ENCODE data around the gene DTHD1.

Gene DTHD1

GRCh38 chr4:36332023-36332781 lies 50.8 kb downstream of the DTHD1 start:
- Histone ChIP-seq H3K36me3 (ENCODE audit: insufficient read depth, low read length) (no peaks in the 10 kb centered on the region), H3K9ac (ENCODE audit: low read depth, low read length) (no peak overlapping the region), H3K4me1 (ENCODE audit: insufficient read depth, low read length) (no peaks in the 10 kb centered on the region; the same call in 1 of the 2 replicates), H3K9me3 (ENCODE audit: control insufficient read depth, insufficient read depth, low read length) (no peaks in the 10 kb centered on the region)

- Histone ChIP-seq H3K36me3 (ENCODE audit: insufficient read depth, low read length) (no peaks in the 10 kb centered on the region), H3K4me1 (ENCODE audit: insufficient read depth, low read length) (no peaks in the 10 kb centered on the region; the same call in 1 of the 2 replicates), H3K9me3 (ENCODE audit: control insufficient read depth, insufficient read depth, low read length) (no peaks in the 10 kb centered on the region), H3K9ac (ENCODE audit: low read depth, low read length) (no peak overlapping the region)
Measured at GRCh38 chr4:36332782-36333131, 51.3 kb downstream of the DTHD1 start.

GRCh38 chr4:36333303-36333877 lies 52.0 kb downstream of the DTHD1 start:
- Histone ChIP-seq H3K9ac (ENCODE audit: low read depth, low read length) (no peak overlapping the region), H3K4me1 (ENCODE audit: insufficient read depth, low read length) (no peaks in the 10 kb centered on the region; the same call in 1 of the 2 replicates)

GRCh38 chr4:36337665-36338185 lies 56.3 kb downstream of the DTHD1 start:
- Histone ChIP-seq H3K9ac (ENCODE audit: low read depth, low read length) (no peak overlapping the region), H3K36me3 (ENCODE audit: insufficient read depth, low read length) (no peaks in the 10 kb centered on the region), H3K4me1 (ENCODE audit: insufficient read depth, low read length) (no peaks in the 10 kb centered on the region), H3K9me3 (ENCODE audit: control insufficient read depth, insufficient read depth, low read length) (no peaks in the 10 kb centered on the region)

More at GRCh38 chr4:36333303-36333877, 52.0 kb downstream of the DTHD1 start:
- Histone ChIP-seq H3K36me3 (ENCODE audit: insufficient read depth, low read length) (no peaks in the 10 kb centered on the region), H3K9me3 (ENCODE audit: control insufficient read depth, insufficient read depth, low read length) (no peaks in the 10 kb centered on the region)

GRCh38 chr4:36338973-36339372 lies 57.6 kb downstream of the DTHD1 start:
- no peaks in the 10 kb centered on the region for H3K4me1 ChIP-seq (ENCODE audit: insufficient read depth, low read length)
- no peaks in the 10 kb centered on the region for H3K36me3 ChIP-seq (ENCODE audit: insufficient read depth, low read length)
- H3K9me3 ChIP-seq (ENCODE audit: control insufficient read depth, insufficient read depth, low read length), result no peaks in the 10 kb centered on the region
- H3K9ac ChIP-seq (ENCODE audit: low read depth, low read length), result no peak overlapping the region

GRCh38 chr4:36341936-36342335 lies 60.5 kb downstream of the DTHD1 start:
- no peak overlapping the region for H3K9ac ChIP-seq (ENCODE audit: low read depth, low read length)

GRCh38 chr4:36343501-36344175 lies 62.2 kb downstream of the DTHD1 start:
- no peaks in the 10 kb centered on the region for H3K36me3 ChIP-seq (ENCODE audit: insufficient read depth, low read length)
- H3K4me1 ChIP-seq (ENCODE audit: insufficient read depth, low read length), result no peaks in the 10 kb centered on the region
- H3K9me3 ChIP-seq (ENCODE audit: control insufficient read depth, insufficient read depth, low read length), result no peaks in the 10 kb centered on the region
- no peak overlapping the region for H3K9ac ChIP-seq (ENCODE audit: low read depth, low read length)

More at GRCh38 chr4:36341936-36342335, 60.5 kb downstream of the DTHD1 start:
- Histone ChIP-seq H3K4me1 (ENCODE audit: insufficient read depth, low read length) (no peaks in the 10 kb centered on the region), H3K9me3 (ENCODE audit: control insufficient read depth, insufficient read depth, low read length) (no peaks in the 10 kb centered on the region), H3K36me3 (ENCODE audit: insufficient read depth, low read length) (no peaks in the 10 kb centered on the region)

GRCh38 chr4:36348403-36348938 lies 67.1 kb downstream of the DTHD1 start:
- Histone ChIP-seq H3K9ac (ENCODE audit: low read depth, low read length) (no peak overlapping the region), H3K36me3 (ENCODE audit: insufficient read depth, low read length) (no peaks in the 10 kb centered on the region), H3K4me1 (ENCODE audit: insufficient read depth, low read length) (peaks cover 8% of the 10 kb centered on the region; the same call in 1 of the 2 replicates), H3K9me3 (ENCODE audit: control insufficient read depth, insufficient read depth, low read length) (no peaks in the 10 kb centered on the region)

GRCh38 chr4:36349938-36350549 lies 68.6 kb downstream of the DTHD1 start:
- Histone ChIP-seq H3K9me3 (ENCODE audit: control insufficient read depth, insufficient read depth, low read length) (no peaks in the 10 kb centered on the region), H3K9ac (ENCODE audit: low read depth, low read length) (no peak overlapping the region), H3K4me1 (ENCODE audit: insufficient read depth, low read length) (peaks cover 8% of the 10 kb centered on the region; the same call in 1 of the 2 replicates), H3K36me3 (ENCODE audit: insufficient read depth, low read length) (no peaks in the 10 kb centered on the region)

- H3K4me1 ChIP-seq (ENCODE audit: insufficient read depth, low read length), result peaks cover 8% of the 10 kb centered on the region; the same call in 1 of the 2 replicates
- no peaks in the 10 kb centered on the region for H3K36me3 ChIP-seq (ENCODE audit: insufficient read depth, low read length)
- no peaks in the 10 kb centered on the region for H3K9me3 ChIP-seq (ENCODE audit: control insufficient read depth, insufficient read depth, low read length)
- H3K9ac ChIP-seq (ENCODE audit: low read depth, low read length), result no peak overlapping the region
Measured at GRCh38 chr4:36351082-36351666, 69.8 kb downstream of the DTHD1 start.

- H3K36me3 ChIP-seq (ENCODE audit: insufficient read depth, low read length), result no peaks in the 10 kb centered on the region
- H3K9ac ChIP-seq (ENCODE audit: low read depth, low read length), result no peak overlapping the region
- peaks cover 8% of the 10 kb centered on the region; the same call in 1 of the 2 replicates for H3K4me1 ChIP-seq (ENCODE audit: insufficient read depth, low read length)
- no peaks in the 10 kb centered on the region for H3K9me3 ChIP-seq (ENCODE audit: control insufficient read depth, insufficient read depth, low read length)
Measured at GRCh38 chr4:36353998-36354397, 72.6 kb downstream of the DTHD1 start.

GRCh38 chr4:36358173-36358572 lies 76.8 kb downstream of the DTHD1 start:
- H3K9me3 ChIP-seq (ENCODE audit: control insufficient read depth, insufficient read depth, low read length), result no peaks in the 10 kb centered on the region
- no peaks in the 10 kb centered on the region for H3K4me1 ChIP-seq (ENCODE audit: insufficient read depth, low read length)
- no peak overlapping the region for H3K9ac ChIP-seq (ENCODE audit: low read depth, low read length)
- no peaks in the 10 kb centered on the region for H3K36me3 ChIP-seq (ENCODE audit: insufficient read depth, low read length)

- Histone ChIP-seq H3K9ac (ENCODE audit: low read depth, low read length) (no peak overlapping the region), H3K4me1 (ENCODE audit: insufficient read depth, low read length) (no peaks in the 10 kb centered on the region), H3K9me3 (ENCODE audit: control insufficient read depth, insufficient read depth, low read length) (no peaks in the 10 kb centered on the region), H3K36me3 (ENCODE audit: insufficient read depth, low read length) (no peaks in the 10 kb centered on the region)
Measured at GRCh38 chr4:36360755-36361154, 79.3 kb downstream of the DTHD1 start.

GRCh38 chr4:36363024-36363423 lies 81.6 kb downstream of the DTHD1 start:
- Histone ChIP-seq H3K4me1 (ENCODE audit: insufficient read depth, low read length) (no peaks in the 10 kb centered on the region), H3K9ac (ENCODE audit: low read depth, low read length) (no peak overlapping the region), H3K36me3 (ENCODE audit: insufficient read depth, low read length) (no peaks in the 10 kb centered on the region), H3K9me3 (ENCODE audit: control insufficient read depth, insufficient read depth, low read length) (no peaks in the 10 kb centered on the region)
